Activated naive CD8-positive, alpha-beta T cell treated with anti-CD3 and anti-CD28 coated beads, Interleukin-2, amount 50 U/mL, for 24 hours (primary cell): ENCODE measurements around the gene TACR1.

Experiments
- ATAC-seq: fragments of 150-1000 bp; cut with Tn5 transposase; one replicate; pipeline ENCODE4 v1.10.0; 2021
- DNase-seq: peaks from one replicate; pipeline ENCODE4 v3.0.0; 2021
- H3K27ac Mint-ChIP-seq: one replicate; pipeline ENCODE4 v1.8.0; 2021; ENCODE audit warnings: mild to moderate bottlenecking, mixed read lengths
- H3K27me3 Mint-ChIP-seq: one replicate; pipeline ENCODE4 v1.8.0; 2021; ENCODE audit warnings: mixed read lengths
- H3K36me3 Mint-ChIP-seq: one replicate; pipeline ENCODE4 v1.8.0; 2021; ENCODE audit warnings: low read depth, mixed read lengths
- H3K4me1 Mint-ChIP-seq: one replicate; pipeline ENCODE4 v1.8.0; 2021; ENCODE audit warnings: mixed read lengths
- H3K4me3 Mint-ChIP-seq: one replicate; pipeline ENCODE4 v1.8.0; 2021; ENCODE audit warnings: mild to moderate bottlenecking, moderate library complexity, mixed read lengths
- H3K9me3 Mint-ChIP-seq: one replicate; pipeline ENCODE4 v1.8.0; 2021; ENCODE audit warnings: mixed read lengths

The TACR1 gene

GRCh38 chr2:75099521-75099922 lies 99.8 kb downstream of the TACR1 start:
- Mint-ChIP-seq H3K36me3 (peaks cover 2% of the 10 kb centered on the region), H3K27ac (no peak overlapping the region), H3K4me3 (no peak overlapping the region), H3K9me3 (peaks cover 4% of the 10 kb centered on the region), H3K4me1 (no peaks in the 10 kb centered on the region), H3K27me3 (no peaks in the 10 kb centered on the region)
- DNase-seq (no peak), ATAC-seq (no peak)

- no peaks in the 10 kb centered on the region for H3K27me3 Mint-ChIP-seq
- no peak overlapping the region for H3K27ac Mint-ChIP-seq
- H3K4me1 Mint-ChIP-seq, result no peaks in the 10 kb centered on the region
- no peak for DNase-seq
- H3K9me3 Mint-ChIP-seq, result peaks cover 4% of the 10 kb centered on the region
- H3K36me3 Mint-ChIP-seq, result peaks cover 2% of the 10 kb centered on the region
- ATAC-seq, result no peak
- no peak overlapping the region for H3K4me3 Mint-ChIP-seq
Observed at GRCh38 chr2:75098856-75099255, 100.5 kb downstream of the TACR1 start.

- ATAC-seq (no peak), DNase-seq (no peak)
- no peaks in the 10 kb centered on the region for H3K4me1 Mint-ChIP-seq
- no peak overlapping the region for H3K4me3 Mint-ChIP-seq
- peaks cover 4% of the 10 kb centered on the region for H3K9me3 Mint-ChIP-seq
- H3K36me3 Mint-ChIP-seq, result peaks cover 2% of the 10 kb centered on the region
- H3K27me3 Mint-ChIP-seq, result no peaks in the 10 kb centered on the region
- H3K27ac Mint-ChIP-seq, result no peak overlapping the region
Observed at GRCh38 chr2:75097831-75098230, 101.5 kb downstream of the TACR1 start.

- ATAC-seq (no peak), DNase-seq (no peak)
- Mint-ChIP-seq H3K27ac (no peak overlapping the region), H3K4me3 (no peak overlapping the region), H3K4me1 (no peaks in the 10 kb centered on the region), H3K9me3 (no peaks in the 10 kb centered on the region), H3K36me3 (no peaks in the 10 kb centered on the region), H3K27me3 (no peaks in the 10 kb centered on the region)
Observed at GRCh38 chr2:75094405-75094804, 104.9 kb downstream of the TACR1 start.

- no peak overlapping the region for H3K27ac Mint-ChIP-seq
- no peaks in the 10 kb centered on the region for H3K36me3 Mint-ChIP-seq
- H3K9me3 Mint-ChIP-seq, result no peaks in the 10 kb centered on the region
- ATAC-seq, result no peak
- DNase-seq, result no peak
- no peak overlapping the region for H3K4me3 Mint-ChIP-seq
- H3K27me3 Mint-ChIP-seq, result peaks cover 2% of the 10 kb centered on the region
- no peaks in the 10 kb centered on the region for H3K4me1 Mint-ChIP-seq
Observed at GRCh38 chr2:75090770-75091515, 108.4 kb downstream of the TACR1 start.

GRCh38 chr2:75089471-75089870 lies 109.8 kb downstream of the TACR1 start:
- Mint-ChIP-seq H3K4me3 (no peak overlapping the region), H3K36me3 (no peaks in the 10 kb centered on the region), H3K4me1 (no peaks in the 10 kb centered on the region), H3K27ac (no peak overlapping the region), H3K27me3 (peaks cover 2% of the 10 kb centered on the region), H3K9me3 (no peaks in the 10 kb centered on the region)
- ATAC-seq, result no peak
- DNase-seq, result no peak

- peaks cover 2% of the 10 kb centered on the region for H3K27me3 Mint-ChIP-seq
- H3K4me1 Mint-ChIP-seq, result no peaks in the 10 kb centered on the region
- DNase-seq (no peak), ATAC-seq (no peak)
- no peaks in the 10 kb centered on the region for H3K36me3 Mint-ChIP-seq
- no peak overlapping the region for H3K27ac Mint-ChIP-seq
- no peak overlapping the region for H3K4me3 Mint-ChIP-seq
- no peaks in the 10 kb centered on the region for H3K9me3 Mint-ChIP-seq
Observed at GRCh38 chr2:75088791-75089190, 110.5 kb downstream of the TACR1 start.

- Mint-ChIP-seq H3K4me1 (no peaks in the 10 kb centered on the region), H3K27ac (no peak overlapping the region), H3K27me3 (peaks cover 2% of the 10 kb centered on the region), H3K4me3 (no peak overlapping the region), H3K9me3 (no peaks in the 10 kb centered on the region), H3K36me3 (no peaks in the 10 kb centered on the region)
- ATAC-seq, result no peak
- no peak for DNase-seq
Observed at GRCh38 chr2:75087736-75088135, 111.6 kb downstream of the TACR1 start.

- no peak for DNase-seq
Observed at GRCh38 chr2:75079575-75079974, 119.7 kb downstream of the TACR1 start.

GRCh38 chr2:75077909-75078308 lies 121.4 kb downstream of the TACR1 start:
- H3K27ac Mint-ChIP-seq, result no peak overlapping the region
- peaks cover 1% of the 10 kb centered on the region for H3K4me1 Mint-ChIP-seq
- H3K4me3 Mint-ChIP-seq, result no peak overlapping the region
- H3K27me3 Mint-ChIP-seq, result no peaks in the 10 kb centered on the region
- ATAC-seq (no peak), DNase-seq (no peak)
- H3K9me3 Mint-ChIP-seq, result peaks cover 4% of the 10 kb centered on the region
- H3K36me3 Mint-ChIP-seq, result no peaks in the 10 kb centered on the region

More at GRCh38 chr2:75079575-75079974, 119.7 kb downstream of the TACR1 start:
- no peaks in the 10 kb centered on the region for H3K36me3 Mint-ChIP-seq
- H3K9me3 Mint-ChIP-seq, result peaks cover 4% of the 10 kb centered on the region
- no peak overlapping the region for H3K4me3 Mint-ChIP-seq
- no peak for ATAC-seq
- no peaks in the 10 kb centered on the region for H3K27me3 Mint-ChIP-seq
- peaks cover under 1% of the 10 kb centered on the region for H3K4me1 Mint-ChIP-seq
- H3K27ac Mint-ChIP-seq, result no peak overlapping the region

- no peak overlapping the region for H3K4me3 Mint-ChIP-seq
- no peak for DNase-seq
Observed at GRCh38 chr2:75076088-75076487, 123.2 kb downstream of the TACR1 start.

GRCh38 chr2:75074708-75075107 lies 124.6 kb downstream of the TACR1 start:
- Mint-ChIP-seq H3K27me3 (no peaks in the 10 kb centered on the region), H3K4me1 (peaks cover 1% of the 10 kb centered on the region), H3K9me3 (no peaks in the 10 kb centered on the region)

More at GRCh38 chr2:75076088-75076487, 123.2 kb downstream of the TACR1 start:
- Mint-ChIP-seq H3K36me3 (no peaks in the 10 kb centered on the region), H3K9me3 (no peaks in the 10 kb centered on the region), H3K27me3 (no peaks in the 10 kb centered on the region), H3K27ac (no peak overlapping the region), H3K4me1 (peaks cover 1% of the 10 kb centered on the region)
- ATAC-seq, result no peak

GRCh38 chr2:75074228-75074627 lies 125.1 kb downstream of the TACR1 start:
- no peak overlapping the region for H3K4me3 Mint-ChIP-seq
- H3K27me3 Mint-ChIP-seq, result no peaks in the 10 kb centered on the region
- peaks cover 1% of the 10 kb centered on the region for H3K4me1 Mint-ChIP-seq
- no peak overlapping the region for H3K27ac Mint-ChIP-seq
- H3K9me3 Mint-ChIP-seq, result no peaks in the 10 kb centered on the region
- no peak for ATAC-seq
- no peaks in the 10 kb centered on the region for H3K36me3 Mint-ChIP-seq
- no peak for DNase-seq

More at GRCh38 chr2:75074708-75075107, 124.6 kb downstream of the TACR1 start:
- Mint-ChIP-seq H3K36me3 (no peaks in the 10 kb centered on the region), H3K4me3 (no peak overlapping the region), H3K27ac (no peak overlapping the region)
- ATAC-seq (no peak), DNase-seq (no peak)

GRCh38 chr2:75071766-75072165 lies 127.6 kb downstream of the TACR1 start:
- no peak for ATAC-seq
- Mint-ChIP-seq H3K36me3 (no peaks in the 10 kb centered on the region), H3K9me3 (no peaks in the 10 kb centered on the region), H3K4me1 (peaks cover 1% of the 10 kb centered on the region), H3K4me3 (no peak overlapping the region), H3K27ac (no peak overlapping the region), H3K27me3 (no peaks in the 10 kb centered on the region)
- DNase-seq, result no peak

GRCh38 chr2:75068546-75068945 lies 130.8 kb downstream of the TACR1 start:
- ATAC-seq (no peak), DNase-seq (no peak)
- Mint-ChIP-seq H3K27ac (no peak overlapping the region), H3K9me3 (no peaks in the 10 kb centered on the region), H3K4me1 (no peaks in the 10 kb centered on the region), H3K4me3 (no peak overlapping the region), H3K36me3 (no peaks in the 10 kb centered on the region), H3K27me3 (no peaks in the 10 kb centered on the region)

- no peaks in the 10 kb centered on the region for H3K9me3 Mint-ChIP-seq
Observed at GRCh38 chr2:75067506-75067905, 131.8 kb downstream of the TACR1 start.

More at GRCh38 chr2:75067506-75067905, 131.8 kb downstream of the TACR1 start:
- no peak for ATAC-seq
- no peaks in the 10 kb centered on the region for H3K27me3 Mint-ChIP-seq
- DNase-seq, result no peak
- H3K4me3 Mint-ChIP-seq, result no peak overlapping the region
- H3K27ac Mint-ChIP-seq, result no peak overlapping the region
- no peaks in the 10 kb centered on the region for H3K36me3 Mint-ChIP-seq
- H3K4me1 Mint-ChIP-seq, result no peaks in the 10 kb centered on the region
